ENCODE data around the gene MARK1. TPM values are rescaled to one million over a fixed set of nuclear protein-coding genes. Genes with fewer than 3 reads are reported as not detected.

MARK1 gene
- not detected for total RNA-seq

DNA sequence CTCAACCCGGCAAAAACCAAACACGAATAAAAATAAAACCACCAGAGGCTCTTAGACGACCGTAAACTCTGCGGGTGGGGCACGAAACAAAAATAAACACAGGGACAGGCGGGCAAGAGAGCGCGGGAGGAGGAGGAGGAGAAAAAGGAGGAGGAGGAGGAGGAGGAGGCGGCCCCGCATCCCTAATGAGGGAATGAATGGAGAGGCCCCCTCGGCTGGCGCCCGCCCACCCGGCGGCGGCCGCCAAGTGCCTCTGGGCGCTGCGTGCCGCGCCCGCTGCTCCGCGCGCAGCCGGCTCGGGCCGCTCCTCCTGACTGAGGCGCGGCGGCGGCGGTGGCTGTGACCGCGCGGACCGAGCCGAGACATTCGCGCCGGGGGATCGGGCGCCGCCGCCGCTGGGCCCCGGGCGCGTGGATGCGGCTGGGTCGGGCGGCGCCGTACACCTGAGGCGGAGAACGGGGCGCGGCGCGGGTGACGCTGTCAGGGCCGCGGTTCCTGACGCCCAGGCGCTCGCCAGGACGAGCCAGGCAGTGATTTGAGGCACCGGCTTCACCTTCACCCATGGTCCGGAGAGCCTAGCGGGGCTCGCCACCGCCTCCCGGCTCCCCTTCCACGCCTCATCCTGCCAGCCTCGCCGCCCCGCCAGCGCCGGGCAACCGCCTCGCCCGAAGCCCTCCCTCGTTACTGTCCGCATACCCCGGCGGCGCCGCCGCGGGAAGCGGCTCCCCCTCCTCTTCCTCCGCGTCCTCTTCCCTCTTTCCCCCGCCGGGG is at the start of gene MARK1:
MARK1 (plus strand) TSS at position 229 of the 771 bp plus-strand sequence. CDS start 687 bp downstream, outside the sequence.
- Mint-ChIP-seq H3K4me1 (peaks cover 9% of the 10 kb centered on the region), H3K4me3 (peak within 1 kb of the TSS; percentile 76), H3K27ac (peak within 1 kb of the TSS; percentile 42), H3K36me3 (ENCODE audit: low read depth) (peaks cover 1% of the 10 kb centered on the region), H3K27me3 (peaks cover 62% of the 10 kb centered on the region), H3K9me3 (ENCODE audit: low read depth) (no peaks in the 10 kb centered on the region)
- CTCF ChIA-PET = no interaction called here
- intact Hi-C loops (cut with DNase I, micrococcal nuclease) = loop anchor here (2.0 to 5.0 kb wide), 2 partner anchors 164 to 205 kb away; partner anchors contain the start of gene C1orf115 (in 1 of the 2)
- DNase-seq (peak; percentile 41), ATAC-seq (peak; percentile 67)
- POLR2A ChIA-PET = interaction anchor here (0.6 kb wide), 1 partner anchor 365 kb away, joined by 3 read pairs; no protein-coding TSS in a partner anchor

GRCh38 chr1:220483700-220484099 is 44.2 kb upstream of the MARK1 start:
- H3K4me3 Mint-ChIP-seq = no peak overlapping the region
- peaks cover 9% of the 10 kb centered on the region for H3K27me3 Mint-ChIP-seq
- H3K36me3 Mint-ChIP-seq (ENCODE audit: low read depth) = no peaks in the 10 kb centered on the region
- DNase-seq = no peak
- ChIA-PET POLR2A (no interaction called here), CTCF (no interaction called here)
- intact Hi-C loops (cut with DNase I, micrococcal nuclease) = loop anchor here in 1 of 2 experiments (10.0 kb wide), 1 partner anchor 1931 kb away; no protein-coding TSS in a partner anchor
- peaks cover 4% of the 10 kb centered on the region for H3K4me1 Mint-ChIP-seq
- H3K9me3 Mint-ChIP-seq (ENCODE audit: low read depth) = no peaks in the 10 kb centered on the region
- ATAC-seq = no peak
- no peak overlapping the region for H3K27ac Mint-ChIP-seq

DNA sequence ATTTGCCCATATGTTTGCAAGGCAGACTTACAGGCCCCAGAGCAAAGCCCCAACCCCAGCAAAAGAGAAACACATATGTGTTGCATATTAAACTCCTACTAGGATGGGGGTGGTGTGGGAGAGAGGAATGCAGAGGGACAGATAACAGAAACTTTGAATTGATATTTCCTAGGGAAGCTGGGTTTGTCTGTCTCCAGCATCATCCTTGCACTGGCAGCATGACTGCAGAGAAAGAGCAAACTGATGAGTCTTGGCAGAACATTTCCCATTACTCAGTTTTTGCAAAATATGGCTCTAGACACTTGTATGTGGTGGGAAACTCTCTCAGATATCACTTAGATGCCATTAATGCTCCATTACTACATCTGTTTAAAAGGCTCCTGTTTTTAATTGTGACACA is 43.8 kb upstream of the MARK1 start:
- no peak overlapping the region for H3K4me3 Mint-ChIP-seq
- intact Hi-C loops (cut with DNase I, micrococcal nuclease) = loop anchor here in 1 of 2 experiments (10.0 kb wide), 1 partner anchor 1931 kb away; no protein-coding TSS in a partner anchor
- no peaks in the 10 kb centered on the region for H3K36me3 Mint-ChIP-seq (ENCODE audit: low read depth)
- POLR2A ChIA-PET = no interaction called here
- no peak for DNase-seq
- CTCF ChIA-PET = interaction anchor here (0.5 kb wide), 1 partner anchor 186 kb away, joined by 4 read pairs; no protein-coding TSS in a partner anchor
- peaks cover 4% of the 10 kb centered on the region for H3K4me1 Mint-ChIP-seq
- H3K27me3 Mint-ChIP-seq = peaks cover 10% of the 10 kb centered on the region
- H3K27ac Mint-ChIP-seq = no peak overlapping the region
- ATAC-seq = no peak
- H3K9me3 Mint-ChIP-seq (ENCODE audit: low read depth) = no peaks in the 10 kb centered on the region

- intact Hi-C loops (cut with DNase I, micrococcal nuclease) = loop anchor here in 1 of 2 experiments (10.0 kb wide), 1 partner anchor 1930 kb away; no protein-coding TSS in a partner anchor
- no peak for DNase-seq
- no peak for ATAC-seq
- Mint-ChIP-seq H3K9me3 (ENCODE audit: low read depth) (no peaks in the 10 kb centered on the region), H3K4me1 (peaks cover 4% of the 10 kb centered on the region), H3K27me3 (peaks cover 9% of the 10 kb centered on the region), H3K36me3 (ENCODE audit: low read depth) (no peaks in the 10 kb centered on the region), H3K4me3 (no peak overlapping the region), H3K27ac (no peak overlapping the region)
- POLR2A ChIA-PET = no interaction called here
- CTCF ChIA-PET = no interaction called here
Observed at GRCh38 chr1:220485131-220485530, 42.8 kb upstream of the MARK1 start.

GRCh38 chr1:220485791-220486190 is 42.1 kb upstream of the MARK1 start:
- ATAC-seq = no peak
- H3K4me3 Mint-ChIP-seq = no peak overlapping the region
- no peaks in the 10 kb centered on the region for H3K9me3 Mint-ChIP-seq (ENCODE audit: low read depth)
- no peak for DNase-seq
- peaks cover 4% of the 10 kb centered on the region for H3K4me1 Mint-ChIP-seq
- ChIA-PET CTCF (interaction anchor here (0.7 kb wide), 1 partner anchor 46 kb away, joined by 3 read pairs; no protein-coding TSS in a partner anchor), POLR2A (no interaction called here)
- no peak overlapping the region for H3K27ac Mint-ChIP-seq
- H3K36me3 Mint-ChIP-seq (ENCODE audit: low read depth) = no peaks in the 10 kb centered on the region
- peaks cover 9% of the 10 kb centered on the region for H3K27me3 Mint-ChIP-seq
- intact Hi-C loops (cut with DNase I, micrococcal nuclease) = loop anchor here in 1 of 2 experiments (10.0 kb wide), 1 partner anchor 1929 kb away; no protein-coding TSS in a partner anchor

- peak; percentile 93 for ATAC-seq
- H3K27ac Mint-ChIP-seq = no peak overlapping the region
- intact Hi-C loops (cut with DNase I, micrococcal nuclease) = loop anchor here in 1 of 2 experiments (10.0 kb wide), 1 partner anchor 1927 kb away; no protein-coding TSS in a partner anchor
- POLR2A ChIA-PET = no interaction called here
- CTCF ChIA-PET = interaction anchor here (1.0 kb wide), 1 partner anchor 10 kb away, joined by 3 read pairs; no protein-coding TSS in a partner anchor
- H3K4me3 Mint-ChIP-seq = no peak overlapping the region
- H3K4me1 Mint-ChIP-seq = peaks cover 4% of the 10 kb centered on the region
- peaks cover 9% of the 10 kb centered on the region for H3K27me3 Mint-ChIP-seq
- H3K36me3 Mint-ChIP-seq (ENCODE audit: low read depth) = no peaks in the 10 kb centered on the region
- DNase-seq = peak; percentile 74
- no peaks in the 10 kb centered on the region for H3K9me3 Mint-ChIP-seq (ENCODE audit: low read depth)
Observed at GRCh38 chr1:220487297-220487820, 40.6 kb upstream of the MARK1 start.

DNA sequence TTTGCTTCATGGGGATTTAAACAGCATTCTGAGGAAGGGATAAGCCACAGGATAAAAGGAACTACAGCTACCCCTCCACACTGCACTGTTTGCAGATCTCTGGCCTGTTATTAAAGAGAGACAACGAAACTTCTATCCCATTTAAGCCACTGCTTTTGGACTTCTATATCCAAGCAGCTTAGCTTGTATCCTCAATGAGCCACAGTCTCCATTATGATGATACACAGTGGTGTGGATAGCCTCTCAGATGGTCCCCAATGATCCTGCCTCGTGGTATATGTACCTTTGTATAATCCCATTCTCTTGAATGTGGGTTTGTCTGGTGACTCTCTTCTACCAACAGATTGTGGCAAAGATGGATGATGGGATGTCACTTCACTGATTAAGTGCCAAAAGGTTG is 36.0 kb upstream of the MARK1 start:
- ATAC-seq (no peak), DNase-seq (no peak)
- CTCF ChIA-PET = no interaction called here
- no peaks in the 10 kb centered on the region for H3K36me3 Mint-ChIP-seq (ENCODE audit: low read depth)
- H3K27ac Mint-ChIP-seq = no peak overlapping the region
- H3K9me3 Mint-ChIP-seq (ENCODE audit: low read depth) = no peaks in the 10 kb centered on the region
- POLR2A ChIA-PET = no interaction called here
- intact Hi-C loops (cut with DNase I, micrococcal nuclease) = no loop called here
- no peak overlapping the region for H3K4me3 Mint-ChIP-seq
- H3K27me3 Mint-ChIP-seq = peaks cover 19% of the 10 kb centered on the region
- H3K4me1 Mint-ChIP-seq = peaks cover 4% of the 10 kb centered on the region

DNA sequence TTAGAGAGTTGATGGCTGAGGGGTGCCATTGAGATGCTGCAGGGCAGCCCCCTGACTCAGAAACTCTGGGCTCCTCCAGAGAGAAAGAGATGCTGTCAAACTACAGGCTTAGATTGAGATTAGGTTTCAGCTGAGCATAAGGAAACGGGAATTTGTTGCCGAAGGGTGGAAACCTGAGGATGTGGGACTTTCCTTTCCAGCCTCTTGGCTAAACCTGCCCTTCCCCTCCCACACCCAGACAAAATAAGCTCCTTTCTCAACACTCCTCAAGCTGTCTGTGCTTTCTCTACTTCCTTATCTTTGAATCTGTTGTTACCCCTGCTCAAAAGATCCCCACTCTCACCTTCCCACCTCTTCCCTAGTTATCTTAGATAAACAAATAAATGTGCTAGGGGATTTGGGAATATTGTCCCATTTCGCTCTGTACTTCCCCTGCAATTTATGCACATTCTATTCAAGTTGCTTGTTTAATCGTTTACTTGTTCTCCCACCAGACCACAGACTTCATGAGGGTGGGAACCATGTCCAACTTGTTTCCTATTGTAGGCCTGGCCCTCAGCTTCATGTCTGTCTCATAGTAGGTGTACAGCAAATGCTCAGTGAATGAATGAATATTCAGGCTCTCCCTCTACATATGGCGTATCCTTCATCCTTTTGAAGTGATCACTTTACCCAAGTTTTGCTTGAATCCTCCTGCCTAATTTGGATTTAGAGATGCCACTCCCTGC is 30.6 kb upstream of the MARK1 start:
- H3K4me1 Mint-ChIP-seq = no peaks in the 10 kb centered on the region
- ATAC-seq (no peak), DNase-seq (no peak)
- no peak overlapping the region for H3K27ac Mint-ChIP-seq
- peaks cover 17% of the 10 kb centered on the region for H3K27me3 Mint-ChIP-seq
- H3K4me3 Mint-ChIP-seq = no peak overlapping the region
- POLR2A ChIA-PET = no interaction called here
- CTCF ChIA-PET = no interaction called here
- no peaks in the 10 kb centered on the region for H3K36me3 Mint-ChIP-seq (ENCODE audit: low read depth)
- intact Hi-C loops (cut with DNase I, micrococcal nuclease) = no loop called here
- no peaks in the 10 kb centered on the region for H3K9me3 Mint-ChIP-seq (ENCODE audit: low read depth)

DNA sequence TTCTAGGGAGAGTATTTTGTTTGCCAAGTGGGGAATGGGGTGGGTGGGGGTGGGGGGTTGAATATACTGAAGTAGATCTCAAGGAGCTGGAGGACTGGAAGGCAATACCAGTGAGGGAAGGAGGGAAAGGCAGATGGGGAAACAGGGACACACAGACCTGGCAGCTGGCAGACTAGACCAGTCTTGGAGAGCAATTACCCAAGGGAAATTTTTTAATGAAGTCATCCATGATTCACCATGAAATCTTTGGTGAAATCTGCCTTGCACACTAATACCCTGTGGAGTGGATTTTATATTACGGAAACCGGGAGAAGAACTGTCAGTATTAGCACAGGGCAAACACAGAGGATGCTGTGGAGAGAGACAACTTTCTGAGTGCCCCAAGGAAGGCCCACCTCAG is 29.7 kb upstream of the MARK1 start:
- intact Hi-C loops (cut with DNase I, micrococcal nuclease) = no loop called here
- POLR2A ChIA-PET = no interaction called here
- Mint-ChIP-seq H3K4me3 (no peak overlapping the region), H3K27me3 (peaks cover 15% of the 10 kb centered on the region), H3K9me3 (ENCODE audit: low read depth) (no peaks in the 10 kb centered on the region), H3K36me3 (ENCODE audit: low read depth) (no peaks in the 10 kb centered on the region), H3K27ac (no peak overlapping the region), H3K4me1 (no peaks in the 10 kb centered on the region)
- no peak for DNase-seq
- ATAC-seq = no peak
- CTCF ChIA-PET = no interaction called here

DNA sequence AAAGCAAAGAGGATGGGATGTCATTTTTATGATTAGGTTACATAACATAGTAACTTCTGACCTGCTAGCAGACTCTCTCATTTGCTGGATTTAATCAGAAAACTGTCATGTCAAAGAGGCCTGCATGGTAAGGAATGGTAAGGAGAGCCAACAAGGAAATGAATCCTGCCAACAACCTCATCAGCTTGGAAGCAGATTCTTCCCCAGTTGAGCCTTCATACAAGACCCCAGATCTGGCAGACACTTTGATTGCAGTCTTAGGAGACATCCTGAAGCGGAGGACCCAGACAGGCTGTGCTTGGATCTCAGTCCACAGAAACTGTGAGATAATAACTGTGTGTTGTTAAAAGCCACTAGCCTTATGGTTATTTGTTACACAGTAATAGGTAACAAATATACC is 27.6 kb upstream of the MARK1 start:
- Mint-ChIP-seq H3K4me1 (no peaks in the 10 kb centered on the region), H3K9me3 (ENCODE audit: low read depth) (no peaks in the 10 kb centered on the region), H3K27me3 (peaks cover 11% of the 10 kb centered on the region), H3K36me3 (ENCODE audit: low read depth) (no peaks in the 10 kb centered on the region), H3K4me3 (no peak overlapping the region), H3K27ac (no peak overlapping the region)
- ChIA-PET CTCF (interaction anchor here (0.6 kb wide), 1 partner anchor 275 kb away, joined by 4 read pairs; no protein-coding TSS in a partner anchor), POLR2A (no interaction called here)
- no peak for DNase-seq
- no peak for ATAC-seq
- intact Hi-C loops (cut with DNase I, micrococcal nuclease) = no loop called here

- no peak overlapping the region for H3K27ac Mint-ChIP-seq
- CTCF ChIA-PET = no interaction called here
- H3K4me3 Mint-ChIP-seq = no peak overlapping the region
- no peaks in the 10 kb centered on the region for H3K9me3 Mint-ChIP-seq (ENCODE audit: low read depth)
- H3K27me3 Mint-ChIP-seq = peaks cover 7% of the 10 kb centered on the region
- POLR2A ChIA-PET = no interaction called here
- intact Hi-C loops (cut with DNase I, micrococcal nuclease) = no loop called here
- DNase-seq = no peak
- H3K4me1 Mint-ChIP-seq = no peaks in the 10 kb centered on the region
- ATAC-seq = no peak
- H3K36me3 Mint-ChIP-seq (ENCODE audit: low read depth) = no peaks in the 10 kb centered on the region
Observed at GRCh38 chr1:220504329-220504728, 23.6 kb upstream of the MARK1 start.

Data from activated CD4-positive, alpha-beta T cell treated with anti-CD3 and anti-CD28 coated beads for 36 hours (primary cell).